ENCODE data around the gene ARHGEF5. TPM values are rescaled to one million over a fixed set of nuclear protein-coding genes. Genes with fewer than 3 reads are reported as not detected.
A peak's percentile ranks its signal among the peaks of the same experiment; 100 is the strongest.

ARHGEF5 gene
- total and polyA plus RNA-seq, 2 of the 13 experiments (the other 11 are each of a cell fraction or from before 2014, with no cell fraction given): 1.2 to 1.3 TPM

- no peak overlapping the region for H3K4me3 ChIP-seq (replicated peaks in 1 of 3; ENCODE audit: insufficient read depth in 1 of 3, low read depth in 2 of 3, low read length in 3 of 3)
- H3K27me3 ChIP-seq (ENCODE audit: control insufficient read depth in 1 of 2, insufficient read depth in 2 of 2, low read length in 2 of 2): no peaks in the 10 kb centered on the region
- no peaks in the 10 kb centered on the region for H3K79me2 ChIP-seq (ENCODE audit: insufficient read depth, low read length)
- no peak for DNase-seq (ENCODE audit: low spot score)
- H3K9me3 ChIP-seq (ENCODE audit: low read length): no peaks in the 10 kb centered on the region
- FAIRE-seq: no peak
- ChIA-PET CTCF (ENCODE audit: low intra/inter-chr PET ratio, low total read pairs) (no interaction called here), POLR2A (no interaction called here)
- no peak for TF ChIP-seq ZNF678 (CRISPR knock-in tag; IDR thresholded peaks at IDR 0.05)
- TF ChIP-seq ZNF383 (CRISPR knock-in tag; IDR thresholded peaks at IDR 0.05; ENCODE audit: borderline replicate concordance): no peak
- no peak for TF ChIP-seq NFKBIZ (CRISPR knock-in tag; IDR thresholded peaks at IDR 0.05)
- no peak overlapping the region for H3K4me2 ChIP-seq (ENCODE audit: low read depth, low read length)
- no TSS peak for BruUV-seq (replicated peaks)
- H3K9ac ChIP-seq (ENCODE audit: insufficient read depth, low read depth, low read length): no peak overlapping the region
- no peak overlapping the region for H2AFZ ChIP-seq (ENCODE audit: low read length)
- no peak for ATAC-seq
- H3K4me1 ChIP-seq (ENCODE audit: insufficient read depth, low read length): peaks cover 7% of the 10 kb centered on the region; the same call in 1 of the 2 replicates
- in situ Hi-C loops (cut with HindIII; ENCODE audit: extremely low pct_ligation_motif_present, low pct_unique_long_range_greater_than_20kb): loop anchor here (25.0 kb wide), 1 partner anchor 499 kb away; no protein-coding TSS in a partner anchor
- intact Hi-C loops (cut with micrococcal nuclease; ENCODE audit: unreplicated experiment): no loop called here
- no peak overlapping the region for H3K27ac ChIP-seq (ENCODE audit: extremely low read length, insufficient read depth, low read length)
- no peaks in the 10 kb centered on the region for H4K20me1 ChIP-seq (ENCODE audit: insufficient read depth, low read length)
- no peaks in the 10 kb centered on the region for H3K36me3 ChIP-seq (replicated peaks in 1 of 2; ENCODE audit: control insufficient read depth in 1 of 2, insufficient read depth in 2 of 2, low read length in 2 of 2)
These were observed 31.5 kb downstream of the ARHGEF5 start for GRCh38 chr7:144386741-144387140.

DNA sequence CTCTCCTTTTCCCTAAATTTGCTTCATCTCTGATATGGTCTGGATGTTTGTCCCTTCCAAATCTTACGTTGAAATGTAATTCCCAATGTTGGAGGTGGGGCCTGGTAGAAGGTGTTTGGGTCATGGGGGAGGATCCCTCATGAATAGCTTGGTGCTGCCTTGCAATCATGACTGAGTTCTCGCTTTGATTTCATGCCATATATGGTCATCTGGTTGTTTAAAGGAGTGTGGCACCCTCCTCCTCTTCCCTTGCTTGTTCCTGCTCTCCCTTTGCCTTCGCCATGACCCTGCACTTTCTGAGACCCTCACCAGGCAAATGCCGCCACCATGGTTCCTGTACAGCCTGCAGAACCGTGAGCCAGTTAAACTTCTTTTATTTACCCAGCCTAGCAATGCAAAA, 33.7 kb downstream of the ARHGEF5 start:
- 11% methylated on average over 5 of the region's 5 CpGs for WGBS (ENCODE audit: low lambda C conversion rate)
- Histone ChIP-seq H3K4me1 (ENCODE audit: insufficient read depth, low read length) (peaks cover 6% of the 10 kb centered on the region; the same call in 1 of the 2 replicates), H3K4me2 (ENCODE audit: low read depth, low read length) (no peak overlapping the region), H3K9ac (ENCODE audit: insufficient read depth, low read depth, low read length) (no peak overlapping the region), H2AFZ (ENCODE audit: low read length) (no peak overlapping the region), H3K27ac (ENCODE audit: extremely low read length, insufficient read depth, low read length) (no peak overlapping the region), H3K9me3 (ENCODE audit: low read length) (no peaks in the 10 kb centered on the region), H3K4me3 (replicated peaks in 1 of 3; ENCODE audit: insufficient read depth in 1 of 3, low read depth in 2 of 3, low read length in 3 of 3) (no peak overlapping the region), H3K36me3 (replicated peaks in 1 of 2; ENCODE audit: control insufficient read depth in 1 of 2, insufficient read depth in 2 of 2, low read length in 2 of 2) (no peaks in the 10 kb centered on the region), H3K79me2 (ENCODE audit: insufficient read depth, low read length) (no peaks in the 10 kb centered on the region), H3K27me3 (ENCODE audit: control insufficient read depth in 1 of 2, insufficient read depth in 2 of 2, low read length in 2 of 2) (no peaks in the 10 kb centered on the region), H4K20me1 (ENCODE audit: insufficient read depth, low read length) (no peaks in the 10 kb centered on the region)
- CTCF ChIA-PET (ENCODE audit: low intra/inter-chr PET ratio, low total read pairs): no interaction called here
- intact Hi-C loops (cut with micrococcal nuclease; ENCODE audit: unreplicated experiment) (no loop called here), in situ Hi-C loops (cut with HindIII; ENCODE audit: extremely low pct_ligation_motif_present, low pct_unique_long_range_greater_than_20kb) (loop anchor here (25.0 kb wide), 1 partner anchor 502 kb away; no protein-coding TSS in a partner anchor)
- TF ChIP-seq ZSCAN12 (CRISPR knock-in tag; IDR thresholded peaks at IDR 0.05) (no peak), SRF (IDR thresholded peaks at IDR 0.05; ENCODE audit: low read depth, low read length) (peak; percentile 60; the same call in 1 of the 2 replicates)
- no peak for ATAC-seq
- BruUV-seq (replicated peaks): no TSS peak
- no peak for DNase-seq (ENCODE audit: low spot score)
- FAIRE-seq: no peak
- POLR2A ChIA-PET: no interaction called here
